ENCODE results near the gene PLXNA2.

PLXNA2 gene

GRCh38 chr1:207988326-207989165, 255.6 kb downstream of the PLXNA2 start:
- no peak for DNase-seq

GRCh38 chr1:207987164-207987563, 257.0 kb downstream of the PLXNA2 start:
- no peak for DNase-seq

GRCh38 chr1:207985996-207986395, 258.2 kb downstream of the PLXNA2 start:
- DNase-seq: no peak

GRCh38 chr1:207984831-207985572, 259.2 kb downstream of the PLXNA2 start:
- no peak for DNase-seq

GRCh38 chr1:207983044-207983635, 261.0 kb downstream of the PLXNA2 start:
- no peak for DNase-seq

GRCh38 chr1:207981976-207982375, 262.2 kb downstream of the PLXNA2 start:
- no peak for DNase-seq

GRCh38 chr1:207978441-207978840, 265.7 kb downstream of the PLXNA2 start:
- DNase-seq: no peak

GRCh38 chr1:207977876-207978275, 266.3 kb downstream of the PLXNA2 start:
- no peak for DNase-seq

GRCh38 chr1:207973898-207974568, 270.2 kb downstream of the PLXNA2 start:
- no peak for DNase-seq

GRCh38 chr1:207972337-207972736, 271.8 kb downstream of the PLXNA2 start:
- DNase-seq: no peak
